Right lobe of liver (tissue), 4 donors: ENCODE results near the gene SHC4.

Experiments
- POLR2A ChIP-seq: fragments of 450-650 bp; IDR thresholded peaks from one replicate; pipeline ENCODE4 v1.6.1; 2017; ENCODE audit warnings: antibody characterized with exemption, mild to moderate bottlenecking
- TF ChIP-seq, protein P1 (sequence below), 4 donors: fragments of 200-600 bp in 3 of 4; fragments of 450-650 bp in 1 of 4; IDR thresholded peaks; one replicate each; pipeline versions ENCODE4 v1.5.1 to v1.8.0; 2016 to 2022; ENCODE audit warnings: antibody characterized with exemption in 4 of 4, mild to moderate bottlenecking in 2 of 4
- donor health status: DM: no; HTN: no; CAD: no.
- donor health status: DM: no; HTN: no; CAD: no.
- donor health status: DM: no; HTN: yes; CAD: no.

DNA sequence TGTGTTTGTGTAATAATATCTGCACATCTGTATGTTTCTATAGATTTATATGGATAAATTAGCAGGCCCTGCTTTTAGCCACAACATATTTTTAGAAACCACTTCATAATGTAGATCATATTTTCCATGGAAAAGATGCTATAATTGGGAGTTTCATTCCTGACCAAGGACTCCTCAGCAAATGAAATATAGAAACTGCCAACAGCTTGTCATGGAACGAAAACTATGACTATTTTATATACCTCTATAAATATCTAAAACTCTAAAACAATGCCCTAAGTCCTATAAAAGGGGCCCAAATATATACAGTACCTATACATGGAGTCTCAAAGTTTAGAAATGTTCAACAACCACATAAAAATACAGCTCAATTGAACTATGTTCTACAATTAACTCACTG, 57.9 kb downstream of the SHC4 start:
- TF ChIP-seq, protein P1, sequence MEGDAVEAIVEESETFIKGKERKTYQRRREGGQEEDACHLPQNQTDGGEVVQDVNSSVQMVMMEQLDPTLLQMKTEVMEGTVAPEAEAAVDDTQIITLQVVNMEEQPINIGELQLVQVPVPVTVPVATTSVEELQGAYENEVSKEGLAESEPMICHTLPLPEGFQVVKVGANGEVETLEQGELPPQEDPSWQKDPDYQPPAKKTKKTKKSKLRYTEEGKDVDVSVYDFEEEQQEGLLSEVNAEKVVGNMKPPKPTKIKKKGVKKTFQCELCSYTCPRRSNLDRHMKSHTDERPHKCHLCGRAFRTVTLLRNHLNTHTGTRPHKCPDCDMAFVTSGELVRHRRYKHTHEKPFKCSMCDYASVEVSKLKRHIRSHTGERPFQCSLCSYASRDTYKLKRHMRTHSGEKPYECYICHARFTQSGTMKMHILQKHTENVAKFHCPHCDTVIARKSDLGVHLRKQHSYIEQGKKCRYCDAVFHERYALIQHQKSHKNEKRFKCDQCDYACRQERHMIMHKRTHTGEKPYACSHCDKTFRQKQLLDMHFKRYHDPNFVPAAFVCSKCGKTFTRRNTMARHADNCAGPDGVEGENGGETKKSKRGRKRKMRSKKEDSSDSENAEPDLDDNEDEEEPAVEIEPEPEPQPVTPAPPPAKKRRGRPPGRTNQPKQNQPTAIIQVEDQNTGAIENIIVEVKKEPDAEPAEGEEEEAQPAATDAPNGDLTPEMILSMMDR (IDR thresholded peaks at IDR 0.05): no peak
- no peak for TF ChIP-seq POLR2A
